B cell (primary cell): ENCODE data around the gene RPRD1A.

Experiments
- CTCF ChIP-seq: fragments of 200-600 bp; IDR thresholded peaks from one replicate; pipeline ENCODE4 v1.8.0; 2022; ENCODE audit warnings: antibody characterized with exemption, mild to moderate bottlenecking
- EZH2 ChIP-seq: IDR thresholded peaks from 2 replicates; pipeline ENCODE4 v1.6.1; 2012; ENCODE audit warnings: borderline replicate concordance, low read depth, mild to moderate bottlenecking, moderate library complexity, low read length; ENCODE audit not compliant: insufficient read depth, poor library complexity, severe bottlenecking

- TF ChIP-seq CTCF = no peak
- no peak for TF ChIP-seq EZH2
Measured at GRCh38 chr18:36075862-36076587, 8.7 kb upstream of the RPRD1A start.
